HepG2 (cell line): ENCODE results near the gene RECK.

Experiments used
- NBN ChIP-seq: fragments of 450-650 bp; conservative IDR thresholded peaks from 2 replicates; pipeline ENCODE4 v1.6.1; 2017
- PCBP1 ChIP-seq: fragments of 200-400 bp; formaldehyde crosslinking; IDR thresholded peaks from 2 replicates; pipeline ENCODE4 v1.6.1; 2017; ENCODE audit warnings: mild to moderate bottlenecking, low read depth, low read length, borderline replicate concordance
- POLR2A ChIP-seq, 2 experiments: IDR thresholded peaks; 2 replicates each; pipeline ENCODE4 v1.6.1; 2011; ENCODE audit warnings: low read depth in 2 of 2, low read length in 2 of 2, mild to moderate bottlenecking in 1 of 2, moderate library complexity in 1 of 2; ENCODE audit not compliant: insufficient read depth in 1 of 2
- ZNF24 ChIP-seq: fragments of 450-650 bp; IDR thresholded peaks from 2 replicates; pipeline ENCODE4 v1.6.1; 2017; ENCODE audit warnings: antibody characterized with exemption, mild to moderate bottlenecking
- TF ChIP-seq, protein P1 (sequence below): sonication (generic); formaldehyde crosslinking; IDR thresholded peaks from 2 replicates; pipeline ENCODE4 v1.5.0; 2020; ENCODE audit warnings: missing genetic modification reagents

DNA sequence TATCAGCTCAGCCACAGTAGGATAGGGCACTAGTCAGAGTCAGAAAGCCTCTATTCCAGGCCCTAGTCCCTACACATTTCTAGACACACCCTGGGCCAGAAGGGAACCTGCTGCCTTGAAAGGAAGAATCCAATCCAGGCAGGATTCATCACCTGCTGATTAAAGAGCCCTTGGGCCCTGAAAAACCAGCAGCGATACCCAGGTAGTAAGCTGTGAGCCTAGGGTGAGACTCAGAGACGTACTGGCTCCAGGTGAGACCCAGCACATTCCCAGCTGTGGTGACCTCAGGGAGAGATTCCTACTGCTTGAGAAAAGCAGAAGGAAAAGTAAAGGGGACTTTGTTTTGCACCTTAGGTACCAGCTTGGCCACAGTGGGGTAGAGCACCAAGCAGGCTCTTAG lies 137.1 kb downstream of the RECK start:
- no peak for TF ChIP-seq NBN
- TF ChIP-seq, protein P1, sequence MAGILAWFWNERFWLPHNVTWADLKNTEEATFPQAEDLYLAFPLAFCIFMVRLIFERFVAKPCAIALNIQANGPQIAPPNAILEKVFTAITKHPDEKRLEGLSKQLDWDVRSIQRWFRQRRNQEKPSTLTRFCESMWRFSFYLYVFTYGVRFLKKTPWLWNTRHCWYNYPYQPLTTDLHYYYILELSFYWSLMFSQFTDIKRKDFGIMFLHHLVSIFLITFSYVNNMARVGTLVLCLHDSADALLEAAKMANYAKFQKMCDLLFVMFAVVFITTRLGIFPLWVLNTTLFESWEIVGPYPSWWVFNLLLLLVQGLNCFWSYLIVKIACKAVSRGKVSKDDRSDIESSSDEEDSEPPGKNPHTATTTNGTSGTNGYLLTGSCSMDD (CRISPR knock-in tag), result no peak
- TF ChIP-seq ZNF24, result no peak
- no peak for TF ChIP-seq POLR2A (IDR thresholded peaks at IDR 0.05; ENCODE audit: insufficient read depth in 1 of 2, low read depth in 2 of 2, low read length in 2 of 2)
- no peak for TF ChIP-seq PCBP1
